CD4-positive, alpha-beta T cell treated with Interleukin-12 subunit alpha and Interleukin-12 subunit beta, for 1 hour (primary cell): ENCODE data around the gene SMIM8.

Source experiments
- DNase-seq: peaks from one replicate; pipeline ENCODE4 v3.0.0-alpha.2; 2020

Gene SMIM8

GRCh38 chr6:87336367-87336766, 14.0 kb downstream of the SMIM8 start:
- DNase-seq: no peak

DNA sequence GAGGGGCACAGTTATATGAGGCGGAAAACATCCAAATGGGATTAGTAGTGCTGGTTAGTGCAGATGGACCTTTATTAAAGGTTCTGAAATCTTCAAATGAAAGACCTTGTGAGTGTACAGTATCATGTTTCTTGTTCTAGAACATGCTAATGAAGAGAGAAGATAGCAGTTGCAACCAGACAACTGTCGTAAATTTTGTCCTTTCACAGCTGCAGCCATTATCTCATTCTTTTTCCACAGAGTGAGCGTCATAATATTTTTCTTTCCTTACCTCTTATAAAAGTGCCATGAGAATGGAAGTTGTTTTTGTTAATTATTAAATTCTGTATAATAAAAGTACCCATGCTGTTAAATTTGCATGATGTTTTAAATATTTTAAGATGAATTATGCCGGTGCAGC, 17.8 kb downstream of the SMIM8 start:
- no peak for DNase-seq

DNA sequence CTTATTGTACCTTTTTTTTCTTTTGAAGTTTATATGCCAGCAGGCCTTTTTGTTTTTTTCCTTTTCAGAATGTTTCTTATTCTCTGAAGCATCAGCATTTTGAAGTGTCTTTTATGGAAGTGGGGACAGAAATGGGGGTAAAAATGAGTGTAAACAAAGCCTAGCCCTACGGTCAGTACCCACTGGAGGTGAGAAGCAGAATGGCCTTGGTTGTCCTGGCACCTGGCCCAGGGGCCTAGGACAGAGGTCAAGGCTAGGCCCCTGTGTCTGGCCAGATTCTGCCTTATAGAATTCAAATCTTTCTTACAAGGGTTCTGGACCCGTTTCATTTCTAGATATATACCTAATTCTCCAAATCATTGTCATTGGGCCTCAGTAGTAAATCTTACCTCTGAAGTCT, 18.8 kb downstream of the SMIM8 start:
- no peak for DNase-seq

DNA sequence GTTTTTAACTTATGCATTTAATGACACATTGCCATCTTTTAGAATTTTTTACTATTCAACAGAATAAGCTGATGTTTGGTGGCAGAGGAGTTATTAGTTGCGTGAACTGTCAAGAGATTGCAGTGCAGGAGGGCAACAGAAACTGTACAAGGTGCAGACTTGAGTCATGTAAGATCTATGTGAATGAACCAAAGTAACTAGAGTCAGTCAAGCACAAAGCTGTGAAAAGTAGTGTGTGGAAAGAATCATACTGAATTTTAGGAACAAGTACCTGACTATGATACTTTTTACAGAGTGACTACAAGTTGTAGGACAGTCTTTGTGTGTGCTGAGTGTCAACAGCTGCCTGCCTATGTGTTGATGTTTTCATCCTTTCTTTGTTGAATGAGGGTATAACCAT, 19.5 kb downstream of the SMIM8 start:
- DNase-seq: no peak

GRCh38 chr6:87342829-87343228, 20.4 kb downstream of the SMIM8 start:
- DNase-seq: no peak

GRCh38 chr6:87344731-87345130, 22.3 kb downstream of the SMIM8 start, which contains the start of gene C6orf163:
C6orf163 (plus strand) TSS chr6:87344813; CDS start chr6:87345100, 287 bp downstream.
- DNase-seq: no peak

GRCh38 chr6:87346700-87347099, 24.3 kb downstream of the SMIM8 start:
- DNase-seq: no peak

DNA sequence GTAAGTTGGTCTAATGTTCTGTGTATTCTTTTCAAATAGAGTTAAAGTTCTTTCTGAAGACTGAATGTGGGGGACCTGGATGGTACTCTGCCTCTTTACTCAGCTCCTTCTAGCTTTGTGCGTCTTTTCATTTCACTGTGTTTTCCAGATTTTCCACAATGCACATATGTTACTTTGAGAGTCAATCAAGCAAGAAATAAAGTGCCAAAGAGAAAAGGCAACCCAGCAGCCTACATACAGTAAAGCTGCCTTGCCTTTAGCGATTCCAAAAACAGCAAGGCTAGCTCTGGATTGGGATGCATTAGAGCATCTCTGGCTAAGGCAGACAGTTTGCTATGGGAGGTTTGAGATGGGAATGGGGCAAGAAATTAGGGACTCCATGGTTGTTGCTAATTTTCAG, 27.5 kb downstream of the SMIM8 start:
- no peak for DNase-seq

DNA sequence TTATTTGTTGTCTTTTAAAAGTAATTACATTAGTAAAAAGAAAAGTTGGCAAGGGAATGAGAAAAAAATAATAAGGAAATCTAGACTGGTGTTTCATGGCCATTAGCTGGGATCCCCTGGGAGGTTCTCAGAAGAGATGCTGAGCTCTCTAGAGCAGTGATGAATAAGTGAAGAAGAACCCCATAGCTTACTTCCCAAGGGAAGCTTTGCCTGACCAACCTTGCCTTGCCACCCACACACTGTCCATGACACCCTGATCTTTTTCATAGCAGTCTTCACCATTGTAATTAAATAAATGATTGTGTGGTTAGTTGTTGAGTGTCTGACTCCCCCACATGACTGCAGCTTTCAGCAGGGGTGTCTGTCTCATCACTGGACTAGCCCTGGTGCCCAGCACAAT, 28.1 kb downstream of the SMIM8 start:
- no peak for DNase-seq

DNA sequence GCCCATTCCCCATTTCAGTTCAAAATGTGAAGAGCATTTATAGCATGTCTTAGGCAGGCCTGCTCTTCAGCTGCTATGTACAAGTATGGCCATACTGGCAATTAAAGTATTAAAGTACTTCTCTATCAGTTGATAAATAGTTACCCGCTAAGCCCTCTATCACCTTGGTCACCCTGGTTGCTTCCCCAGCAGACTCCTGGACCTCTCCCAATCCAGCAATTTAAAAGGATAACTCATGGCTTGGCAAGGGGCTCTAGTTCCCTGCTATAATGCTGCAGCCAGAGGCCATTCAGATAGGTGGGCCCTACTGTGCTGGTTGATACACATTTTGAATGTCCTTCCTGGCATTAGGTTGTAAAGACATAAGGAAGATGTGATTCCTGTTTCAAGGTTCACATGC, 29.2 kb downstream of the SMIM8 start:
- no peak for DNase-seq

- no peak for DNase-seq
These were observed 33.8 kb downstream of the SMIM8 start for GRCh38 chr6:87356181-87356580.

GRCh38 chr6:87357479-87358196, 35.2 kb downstream of the SMIM8 start:
- no peak for DNase-seq

DNA sequence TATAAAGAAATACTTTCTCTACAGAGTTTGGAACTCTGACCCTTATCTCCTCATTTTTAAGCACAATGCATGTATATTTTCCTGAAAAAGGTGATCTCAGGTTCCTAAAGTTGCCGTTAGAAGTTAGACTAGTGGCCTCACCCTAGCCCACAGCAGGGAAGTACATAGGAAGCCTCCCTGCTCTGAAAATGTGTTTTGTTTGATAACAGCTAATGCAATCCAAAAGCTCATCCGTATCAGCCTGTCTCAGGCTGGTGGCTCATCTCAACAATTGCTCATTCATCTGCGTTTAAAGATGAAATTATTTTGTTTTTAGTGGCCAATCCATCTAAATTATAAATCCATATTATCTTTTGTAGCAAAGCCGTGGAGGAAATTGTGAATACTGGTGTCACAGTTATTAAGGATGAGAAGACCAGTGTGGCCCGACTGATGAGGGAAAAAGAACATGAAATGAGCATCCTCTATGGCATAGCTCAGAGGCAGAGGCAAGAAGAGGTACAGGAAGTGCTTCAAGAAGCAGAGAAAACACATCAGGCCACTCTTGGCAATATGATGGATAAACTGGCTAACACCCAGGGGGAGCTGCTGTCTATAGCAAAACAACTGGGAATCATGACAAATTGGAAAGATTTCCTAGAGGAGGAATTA, 42.3 kb downstream of the SMIM8 start:
- DNase-seq: no peak

DNA sequence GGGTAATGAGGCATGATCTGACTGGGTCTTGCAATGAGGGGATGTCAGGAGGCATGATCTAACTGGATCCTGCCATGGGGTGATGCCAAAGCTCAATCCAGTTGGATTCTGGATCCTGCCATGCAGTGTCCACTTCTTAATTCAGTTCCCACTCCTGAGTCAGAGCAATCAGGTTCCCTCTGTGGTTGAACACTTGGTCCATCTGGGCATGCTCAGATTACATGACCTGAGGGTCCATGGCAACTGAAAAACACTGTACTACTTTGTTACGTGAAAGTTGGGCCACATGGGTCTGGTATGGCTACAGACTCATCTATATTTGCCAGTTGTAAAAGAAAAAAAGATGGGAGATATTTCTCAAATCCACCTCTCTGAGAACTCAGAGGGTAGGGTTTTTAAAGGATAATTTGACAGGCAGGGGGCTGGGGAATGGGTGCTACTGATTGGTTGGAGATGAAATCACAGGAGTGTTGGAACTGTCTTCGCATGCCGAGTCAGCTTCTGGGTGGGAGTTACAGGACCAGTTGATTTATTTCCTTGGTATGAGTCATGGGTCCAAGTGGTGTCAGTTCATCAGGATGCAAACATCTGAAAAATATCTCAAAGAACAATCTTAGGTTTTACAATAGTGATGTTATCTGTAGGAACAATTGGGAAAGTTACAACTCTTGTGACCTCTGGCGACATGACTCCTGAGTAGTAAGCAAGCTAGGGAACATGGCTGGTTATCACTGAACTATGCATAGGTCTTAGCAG, 43.9 kb downstream of the SMIM8 start:
- no peak for DNase-seq

DNA sequence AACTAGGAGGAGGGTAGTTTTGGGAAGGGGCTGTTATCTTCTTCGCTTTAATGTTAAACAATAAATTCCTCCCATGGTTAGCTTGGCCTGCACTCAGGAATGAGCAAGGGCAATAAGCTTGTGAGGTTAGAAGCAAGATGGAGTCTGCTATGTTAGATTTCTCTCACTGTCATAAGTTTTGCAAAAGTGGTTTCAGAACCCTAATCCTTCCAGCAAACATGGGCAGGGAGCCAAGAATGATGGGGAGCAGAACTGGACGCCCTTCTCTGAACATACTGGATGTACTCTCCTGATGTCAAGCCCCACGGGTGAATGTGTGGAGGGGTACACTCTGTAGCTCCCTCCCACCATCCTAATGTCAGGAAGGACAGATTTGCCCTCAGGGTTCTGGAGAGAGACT, 44.5 kb downstream of the SMIM8 start:
- no peak for DNase-seq

- DNase-seq: no peak
These were observed 51.0 kb downstream of the SMIM8 start for GRCh38 chr6:87373377-87373776.

DNA sequence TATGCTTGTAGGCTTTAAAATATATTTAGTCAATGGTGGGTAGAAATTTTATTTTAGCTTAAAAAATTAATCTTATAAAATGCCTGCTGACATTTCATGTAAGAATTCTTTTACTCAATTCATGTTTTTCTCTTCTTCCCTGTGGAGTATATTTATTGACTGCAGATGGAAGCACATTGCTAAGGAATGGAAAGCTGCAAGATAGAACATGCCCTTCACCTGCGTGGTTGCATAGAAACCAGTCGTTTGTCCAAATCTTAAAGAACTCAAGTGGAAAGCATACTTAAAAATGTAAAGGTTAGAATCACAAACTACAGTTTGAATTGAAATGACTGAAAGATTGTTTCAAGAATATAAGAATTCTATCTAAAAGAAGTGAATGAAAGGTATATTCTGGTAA, 52.9 kb downstream of the SMIM8 start:
- DNase-seq: no peak

GRCh38 chr6:87376643-87377042, 54.3 kb downstream of the SMIM8 start:
- no peak for DNase-seq

DNA sequence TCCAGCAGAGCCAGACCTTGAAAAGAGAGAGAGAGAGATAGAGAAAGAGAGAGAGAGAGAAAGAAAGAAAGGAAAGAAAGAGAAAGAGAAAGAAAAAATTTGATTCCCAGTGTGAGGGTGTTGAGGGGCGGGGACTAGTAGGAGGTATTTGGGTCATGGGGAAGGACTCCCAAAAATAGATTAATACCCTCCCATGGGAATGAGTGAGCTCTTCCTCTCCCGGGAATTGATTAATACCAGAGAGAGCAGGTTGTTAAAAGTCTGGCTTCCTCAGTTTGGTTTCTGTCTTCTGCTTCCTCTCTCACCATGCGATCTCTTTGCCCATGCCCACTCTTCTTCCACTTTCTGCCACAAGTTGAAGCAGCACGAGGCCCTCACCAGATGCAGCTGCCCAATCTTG, 56.6 kb downstream of the SMIM8 start:
- DNase-seq: no peak

GRCh38 chr6:87382861-87383260, 60.5 kb downstream of the SMIM8 start:
- DNase-seq: no peak

DNA sequence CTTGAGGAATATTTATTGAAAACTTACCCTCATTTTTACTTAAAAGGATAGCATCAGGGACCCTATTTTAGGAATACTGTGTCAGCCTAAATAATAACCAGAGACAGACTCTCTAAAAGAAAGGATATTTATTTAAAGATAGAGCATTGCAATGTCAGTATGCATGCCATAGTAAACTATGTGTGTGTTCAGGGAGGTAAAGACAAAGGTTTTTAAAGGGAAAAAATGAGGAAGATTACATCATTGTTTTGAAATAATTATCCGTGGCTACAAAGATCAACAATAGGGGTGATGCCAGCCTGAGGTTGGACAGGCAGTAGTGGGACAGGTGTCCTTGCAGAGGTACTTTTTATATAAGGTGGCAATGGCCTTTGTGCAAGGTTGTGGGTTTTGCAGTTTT, 61.6 kb downstream of the SMIM8 start:
- DNase-seq: no peak

DNA sequence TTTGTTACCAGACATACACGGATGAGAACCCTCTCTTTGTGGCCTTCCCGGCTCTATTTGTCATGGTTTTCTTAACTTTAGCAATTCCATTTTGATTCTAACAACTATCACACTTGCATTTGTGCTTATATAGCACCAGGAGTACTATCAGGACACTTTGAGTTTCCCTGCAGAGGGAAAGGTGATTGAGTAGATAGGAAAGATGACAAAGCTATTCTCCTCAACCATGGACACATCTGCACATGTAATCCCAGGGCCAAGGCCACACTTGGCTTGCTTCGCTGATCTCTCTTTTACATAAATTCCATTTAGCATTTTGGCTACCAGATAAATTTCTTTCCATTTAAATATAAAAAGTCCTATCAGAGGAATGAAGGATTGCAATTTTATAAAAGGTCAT, 62.1 kb downstream of the SMIM8 start:
- no peak for DNase-seq

DNA sequence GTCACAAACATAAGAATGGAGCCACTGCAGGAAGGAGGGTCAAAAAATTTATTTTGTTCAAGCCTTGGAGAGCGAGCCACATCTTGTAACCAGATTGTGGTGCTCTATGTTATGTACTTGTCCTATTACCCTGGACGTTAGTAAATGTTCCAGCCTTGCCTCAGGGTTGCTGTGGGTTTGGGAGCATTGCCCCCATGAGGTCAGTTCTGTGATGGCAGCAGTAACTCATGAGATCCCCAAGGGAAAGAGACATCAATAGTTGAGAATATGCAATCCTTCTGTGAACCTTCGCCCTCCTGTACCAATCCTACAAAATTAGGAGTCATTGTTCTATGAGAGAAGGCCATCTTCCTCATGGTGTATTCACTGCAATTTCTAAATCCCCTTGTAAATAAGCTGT, 68.9 kb downstream of the SMIM8 start:
- DNase-seq: no peak
